Measurements from ENCODE around the gene EMX2. TPM values are rescaled to one million over a fixed set of nuclear protein-coding genes. Genes with fewer than 3 reads are reported as not detected.
"Not testable (repeated sequence)": the region's sequence is repeated elsewhere in the genome, so short reads cannot be mapped to it uniquely, and the experiment has no call there.

EMX2 gene
- total RNA-seq, result not detected

- peak within 1 kb of the TSS; percentile 70 for H3K27ac Mint-ChIP-seq
- H3K36me3 Mint-ChIP-seq, result peaks cover 3% of the 10 kb centered on the region
- DNase-seq (no peak), ATAC-seq (no peak)
- no peaks in the 10 kb centered on the region for H3K9me3 Mint-ChIP-seq (ENCODE audit: low read depth)
- peaks cover 89% of the 10 kb centered on the region for H3K27me3 Mint-ChIP-seq
- H3K4me3 Mint-ChIP-seq, result no peak within 1 kb of the TSS
- CTCF ChIA-PET, result no interaction called here
- peaks cover 8% of the 10 kb centered on the region for H3K4me1 Mint-ChIP-seq
Observed at GRCh38 chr10:117542706-117543224, at the start of gene EMX2. TSS of gene EMX2 (plus strand) at chr10:117542746. CDS start at chr10:117543268, 522 bp downstream.

- Mint-ChIP-seq H3K27ac (no peak overlapping the region), H3K4me1 (peaks cover 3% of the 10 kb centered on the region), H3K9me3 (ENCODE audit: low read depth) (no peaks in the 10 kb centered on the region), H3K36me3 (no peaks in the 10 kb centered on the region), H3K27me3 (peaks cover 24% of the 10 kb centered on the region), H3K4me3 (no peak overlapping the region)
- CTCF ChIA-PET, result interaction anchor here (0.8 to 2.2 kb wide), 9 partner anchors 9 to 963 kb away, joined by 3 to 16 read pairs (median 5); no protein-coding TSS in a partner anchor
- no peak for DNase-seq
- no peak for ATAC-seq
Observed at GRCh38 chr10:117496031-117496430, 46.5 kb upstream of the EMX2 start.

GRCh38 chr10:117496616-117497028 is 45.9 kb upstream of the EMX2 start:
- ATAC-seq (peak; percentile 76), DNase-seq (peak; percentile 69)
- CTCF ChIA-PET, result interaction anchor here (0.7 to 2.2 kb wide), 13 partner anchors 10 to 965 kb away, joined by 3 to 16 read pairs (median 4); no protein-coding TSS in a partner anchor
- Mint-ChIP-seq H3K27me3 (peaks cover 24% of the 10 kb centered on the region), H3K9me3 (ENCODE audit: low read depth) (no peaks in the 10 kb centered on the region), H3K36me3 (no peaks in the 10 kb centered on the region), H3K4me3 (no peak overlapping the region), H3K27ac (no peak overlapping the region), H3K4me1 (peaks cover 3% of the 10 kb centered on the region)

GRCh38 chr10:117497736-117498135 is 44.8 kb upstream of the EMX2 start:
- Mint-ChIP-seq H3K36me3 (no peaks in the 10 kb centered on the region), H3K4me3 (no peak overlapping the region), H3K27ac (no peak overlapping the region), H3K9me3 (ENCODE audit: low read depth) (no peaks in the 10 kb centered on the region), H3K4me1 (peaks cover 3% of the 10 kb centered on the region), H3K27me3 (peaks cover 24% of the 10 kb centered on the region)
- CTCF ChIA-PET, result interaction anchor here (0.8 to 1.2 kb wide), 2 partner anchors 9 to 962 kb away, joined by 3 to 4 read pairs; no protein-coding TSS in a partner anchor
- ATAC-seq (no peak), DNase-seq (no peak)

GRCh38 chr10:117499248-117500105 is 43.1 kb upstream of the EMX2 start:
- DNase-seq, result no peak
- no peak overlapping the region for H3K4me3 Mint-ChIP-seq
- H3K4me1 Mint-ChIP-seq, result peaks cover 3% of the 10 kb centered on the region
- ATAC-seq, result no peak
- no peaks in the 10 kb centered on the region for H3K9me3 Mint-ChIP-seq (ENCODE audit: low read depth)
- CTCF ChIA-PET, result interaction anchor here (0.7 kb wide), 1 partner anchor 960 kb away, joined by 5 read pairs; no protein-coding TSS in a partner anchor
- H3K36me3 Mint-ChIP-seq, result no peaks in the 10 kb centered on the region
- H3K27ac Mint-ChIP-seq, result no peak overlapping the region
- H3K27me3 Mint-ChIP-seq, result peaks cover 25% of the 10 kb centered on the region

GRCh38 chr10:117500456-117500855 is 42.1 kb upstream of the EMX2 start:
- H3K36me3 Mint-ChIP-seq, result no peaks in the 10 kb centered on the region
- H3K27ac Mint-ChIP-seq, result no peak overlapping the region
- H3K4me1 Mint-ChIP-seq, result peaks cover 3% of the 10 kb centered on the region

GRCh38 chr10:117501460-117502035 is 41.0 kb upstream of the EMX2 start:
- no peak overlapping the region for H3K27ac Mint-ChIP-seq
- H3K9me3 Mint-ChIP-seq (ENCODE audit: low read depth), result no peaks in the 10 kb centered on the region
- H3K36me3 Mint-ChIP-seq, result no peaks in the 10 kb centered on the region
- H3K27me3 Mint-ChIP-seq, result peaks cover 11% of the 10 kb centered on the region
- CTCF ChIA-PET, result no interaction called here
- no peak overlapping the region for H3K4me3 Mint-ChIP-seq
- peaks cover 3% of the 10 kb centered on the region for H3K4me1 Mint-ChIP-seq
- ATAC-seq (no peak), DNase-seq (no peak)

More at GRCh38 chr10:117500456-117500855, 42.1 kb upstream of the EMX2 start:
- Mint-ChIP-seq H3K4me3 (no peak overlapping the region), H3K27me3 (peaks cover 17% of the 10 kb centered on the region), H3K9me3 (ENCODE audit: low read depth) (no peaks in the 10 kb centered on the region)
- CTCF ChIA-PET, result no interaction called here
- no peak for DNase-seq
- no peak for ATAC-seq

GRCh38 chr10:117502421-117503243 is 39.9 kb upstream of the EMX2 start:
- CTCF ChIA-PET, result no interaction called here
- Mint-ChIP-seq H3K4me1 (no peaks in the 10 kb centered on the region), H3K27ac (no peak overlapping the region), H3K4me3 (no peak overlapping the region), H3K9me3 (ENCODE audit: low read depth) (no peaks in the 10 kb centered on the region), H3K27me3 (peaks cover 9% of the 10 kb centered on the region), H3K36me3 (no peaks in the 10 kb centered on the region)
- ATAC-seq, result no peak
- no peak for DNase-seq

- Mint-ChIP-seq H3K27me3 (peaks cover 9% of the 10 kb centered on the region), H3K27ac (no peak overlapping the region), H3K36me3 (no peaks in the 10 kb centered on the region), H3K4me1 (no peaks in the 10 kb centered on the region), H3K4me3 (no peak overlapping the region), H3K9me3 (ENCODE audit: low read depth) (no peaks in the 10 kb centered on the region)
- CTCF ChIA-PET, result no interaction called here
- DNase-seq, result no peak
- ATAC-seq, result no peak
Observed at GRCh38 chr10:117503244-117504205, 39.0 kb upstream of the EMX2 start.

- H3K36me3 Mint-ChIP-seq, result no peaks in the 10 kb centered on the region
- ATAC-seq (no peak), DNase-seq (no peak)
- no peak overlapping the region for H3K4me3 Mint-ChIP-seq
- H3K4me1 Mint-ChIP-seq, result no peaks in the 10 kb centered on the region
- peaks cover 9% of the 10 kb centered on the region for H3K27me3 Mint-ChIP-seq
- H3K27ac Mint-ChIP-seq, result no peak overlapping the region
- no peaks in the 10 kb centered on the region for H3K9me3 Mint-ChIP-seq (ENCODE audit: low read depth)
- CTCF ChIA-PET, result no interaction called here
Observed at GRCh38 chr10:117504562-117504961, 38.0 kb upstream of the EMX2 start.

GRCh38 chr10:117507081-117507480 is 35.5 kb upstream of the EMX2 start:
- ATAC-seq; H3K36me3 Mint-ChIP-seq; H3K9me3 Mint-ChIP-seq (ENCODE audit: low read depth); H3K27ac Mint-ChIP-seq; H3K4me1 Mint-ChIP-seq; H3K4me3 Mint-ChIP-seq; CTCF ChIA-PET; DNase-seq: not testable (repeated sequence)
- peaks cover 11% of the 10 kb centered on the region for H3K27me3 Mint-ChIP-seq

- CTCF ChIA-PET, result no interaction called here
- Mint-ChIP-seq H3K27me3 (peaks cover 5% of the 10 kb centered on the region), H3K36me3 (no peaks in the 10 kb centered on the region), H3K27ac (no peak overlapping the region), H3K4me1 (no peaks in the 10 kb centered on the region), H3K9me3 (ENCODE audit: low read depth) (no peaks in the 10 kb centered on the region), H3K4me3 (no peak overlapping the region)
- ATAC-seq (no peak), DNase-seq (no peak)
Observed at GRCh38 chr10:117509573-117509972, 33.0 kb upstream of the EMX2 start.

Data from activated CD8-positive, alpha-beta memory T cell treated with anti-CD3 and anti-CD28 coated beads, Interleukin-2, amount 10 ng/mL, durations not matched to agents 7 days and 5 days (primary cell).